Ectodermal cell (in vitro differentiated cells): ENCODE data around the gene OTOG.

ENCODE experiments used
- H3K27ac ChIP-seq: 2 replicates; pipeline ENCODE4 v1.7.0; 2013; ENCODE audit warnings: mild to moderate bottlenecking, low read depth, low read length; ENCODE audit not compliant: insufficient read depth, poor library complexity, severe bottlenecking
- H3K27me3 ChIP-seq: 2 replicates; pipeline ENCODE4 v1.7.0; 2013; ENCODE audit warnings: mild to moderate bottlenecking, low read length; ENCODE audit not compliant: insufficient read depth, control insufficient read depth, poor library complexity, severe bottlenecking
- H3K36me3 ChIP-seq: one replicate; pipeline ENCODE4 v1.7.0; 2013; ENCODE audit warnings: low read length; ENCODE audit not compliant: control insufficient read depth, insufficient read depth
- H3K4me1 ChIP-seq: one replicate; pipeline ENCODE4 v1.7.0; 2013; ENCODE audit warnings: low read length; ENCODE audit not compliant: control insufficient read depth, insufficient read depth
- H3K4me3 ChIP-seq: 2 replicates; pipeline ENCODE4 v1.7.0; 2013; ENCODE audit warnings: low read depth, low read length, control low read depth; ENCODE audit not compliant: insufficient read depth
- H3K9me3 ChIP-seq: 2 replicates; pipeline ENCODE4 v1.7.0; 2013; ENCODE audit warnings: mild to moderate bottlenecking, low read length, moderate library complexity; ENCODE audit not compliant: control insufficient read depth
- WGBS, 2 experiments: methylation state at CpG; one replicate each; pipeline ENCODE4 v1.1.7; 2013; ENCODE audit warnings: missing lambda C conversion rate in 2 of 2; 5-methylcytosine and 5-hydroxymethylcytosine counted together

Gene OTOG

GRCh38 chr11:17507773-17508172 is 39.3 kb upstream of the OTOG start:
- H3K36me3 ChIP-seq, result no peaks in the 10 kb centered on the region
- no peaks in the 10 kb centered on the region for H3K27me3 ChIP-seq
- H3K27ac ChIP-seq, result no peak overlapping the region
- no peaks in the 10 kb centered on the region for H3K4me1 ChIP-seq
- H3K4me3 ChIP-seq, result no peak overlapping the region
- 89 to 90% methylated on average over 2 of the region's 2 CpGs for WGBS, 2 experiments
- H3K9me3 ChIP-seq, result no peaks in the 10 kb centered on the region

GRCh38 chr11:17508306-17508705 is 38.8 kb upstream of the OTOG start:
- H3K4me3 ChIP-seq, result no peak overlapping the region

GRCh38 chr11:17508791-17509190 is 38.3 kb upstream of the OTOG start:
- Histone ChIP-seq H3K4me3 (no peak overlapping the region), H3K27me3 (no peaks in the 10 kb centered on the region), H3K27ac (no peak overlapping the region), H3K4me1 (no peaks in the 10 kb centered on the region), H3K9me3 (no peaks in the 10 kb centered on the region), H3K36me3 (no peaks in the 10 kb centered on the region)
- 63 to 81% methylated on average over 3 of the region's 3 CpGs for WGBS, 2 experiments

More at GRCh38 chr11:17508306-17508705, 38.8 kb upstream of the OTOG start:
- Histone ChIP-seq H3K4me1 (no peaks in the 10 kb centered on the region), H3K27ac (no peak overlapping the region), H3K27me3 (no peaks in the 10 kb centered on the region), H3K9me3 (no peaks in the 10 kb centered on the region), H3K36me3 (no peaks in the 10 kb centered on the region)
- WGBS, 2 experiments, result 83% methylated on average over 2 to 3 of the region's 3 CpGs

- Histone ChIP-seq H3K9me3 (no peaks in the 10 kb centered on the region), H3K4me1 (no peaks in the 10 kb centered on the region), H3K4me3 (no peak overlapping the region), H3K36me3 (no peaks in the 10 kb centered on the region), H3K27me3 (no peaks in the 10 kb centered on the region), H3K27ac (no peak overlapping the region)
- WGBS, 2 experiments, result 73 to 86% methylated on average over 4 of the region's 4 CpGs
These were observed 36.4 kb upstream of the OTOG start for GRCh38 chr11:17510507-17511206.

GRCh38 chr11:17511571-17511970 is 35.5 kb upstream of the OTOG start:
- H3K27ac ChIP-seq, result no peak overlapping the region
- no peaks in the 10 kb centered on the region for H3K4me1 ChIP-seq
- WGBS, 2 experiments, result 69 to 71% methylated on average over 3 of the region's 3 CpGs
- H3K9me3 ChIP-seq, result no peaks in the 10 kb centered on the region
- H3K4me3 ChIP-seq, result no peak overlapping the region
- H3K27me3 ChIP-seq, result no peaks in the 10 kb centered on the region
- no peaks in the 10 kb centered on the region for H3K36me3 ChIP-seq

- H3K27ac ChIP-seq, result no peak overlapping the region
- WGBS, 2 experiments, result 79 to 91% methylated on average over 2 of the region's 2 CpGs
- no peak overlapping the region for H3K4me3 ChIP-seq
- no peaks in the 10 kb centered on the region for H3K4me1 ChIP-seq
- no peaks in the 10 kb centered on the region for H3K9me3 ChIP-seq
- H3K27me3 ChIP-seq, result no peaks in the 10 kb centered on the region
- no peaks in the 10 kb centered on the region for H3K36me3 ChIP-seq
These were observed 35.0 kb upstream of the OTOG start for GRCh38 chr11:17512101-17512500.

- Histone ChIP-seq H3K4me1 (no peaks in the 10 kb centered on the region), H3K27ac (no peak overlapping the region), H3K36me3 (no peaks in the 10 kb centered on the region), H3K27me3 (no peaks in the 10 kb centered on the region), H3K4me3 (no peak overlapping the region), H3K9me3 (no peaks in the 10 kb centered on the region)
- WGBS, 2 experiments, result 79 to 92% methylated on average over 1 of the region's 1 CpG
These were observed 33.2 kb upstream of the OTOG start for GRCh38 chr11:17513853-17514252.

GRCh38 chr11:17514476-17514875 is 32.6 kb upstream of the OTOG start:
- H3K27ac ChIP-seq, result no peak overlapping the region

GRCh38 chr11:17515443-17516176 is 31.4 kb upstream of the OTOG start:
- H3K36me3 ChIP-seq, result no peaks in the 10 kb centered on the region
- H3K27ac ChIP-seq, result no peak overlapping the region
- no peak overlapping the region for H3K4me3 ChIP-seq
- H3K4me1 ChIP-seq, result no peaks in the 10 kb centered on the region
- H3K27me3 ChIP-seq, result no peaks in the 10 kb centered on the region
- no peaks in the 10 kb centered on the region for H3K9me3 ChIP-seq
- 92 to 93% methylated on average over 4 of the region's 5 CpGs for WGBS, 2 experiments

More at GRCh38 chr11:17514476-17514875, 32.6 kb upstream of the OTOG start:
- Histone ChIP-seq H3K27me3 (no peaks in the 10 kb centered on the region), H3K4me3 (no peak overlapping the region), H3K36me3 (no peaks in the 10 kb centered on the region), H3K9me3 (no peaks in the 10 kb centered on the region), H3K4me1 (no peaks in the 10 kb centered on the region)
- 93 to 94% methylated on average over 4 of the region's 4 CpGs for WGBS, 2 experiments

GRCh38 chr11:17516551-17517150 is 30.4 kb upstream of the OTOG start:
- Histone ChIP-seq H3K9me3 (no peaks in the 10 kb centered on the region), H3K4me3 (no peak overlapping the region), H3K36me3 (no peaks in the 10 kb centered on the region), H3K4me1 (no peaks in the 10 kb centered on the region), H3K27ac (no peak overlapping the region), H3K27me3 (no peaks in the 10 kb centered on the region)
- 89 to 94% methylated on average over 7 of the region's 7 CpGs for WGBS, 2 experiments
